GM18507 (cell line): ENCODE measurements around the gene LRIG1.
"Not testable (repeated sequence)": the region's sequence is repeated elsewhere in the genome, so short reads cannot be mapped to it uniquely, and the experiment has no call there.

ENCODE experiments used
- DNase-seq: peaks from one replicate; pipeline ENCODE4 v3.0.0; 2011; ENCODE audit warnings: low read depth; ENCODE audit not compliant: insufficient read length; ENCODE audit errors: extremely low spot score
- FAIRE-seq: peaks from 2 replicates; lab custom pipeline; 2011; peaks lifted over from hg19 to GRCh38; lab: Jason Lieb, UNC

LRIG1 gene

GRCh38 chr3:66430876-66431275 lies 69.9 kb downstream of the LRIG1 start:
- DNase-seq = no peak
- no peak for FAIRE-seq

DNA sequence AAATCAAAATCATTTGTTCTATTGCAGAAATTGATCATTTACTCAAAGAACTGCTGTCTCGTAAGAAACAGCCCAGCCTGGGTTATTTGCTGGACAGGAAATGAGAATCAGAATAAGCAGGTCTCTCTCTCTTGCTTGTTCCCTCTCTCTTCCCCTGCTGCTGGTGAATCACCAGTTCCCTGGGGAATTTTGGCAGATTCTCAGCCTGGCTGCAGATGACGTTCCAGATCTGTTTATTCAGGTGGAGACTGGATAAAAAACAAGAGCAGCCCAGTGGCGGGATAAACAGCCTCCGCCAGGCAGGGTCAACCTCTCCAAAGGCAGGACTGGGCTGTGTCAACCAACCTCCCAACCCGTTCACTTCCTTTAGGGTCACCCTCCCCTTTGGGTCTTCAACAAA lies 72.1 kb downstream of the LRIG1 start:
- DNase-seq = no peak
- FAIRE-seq = no peak

DNA sequence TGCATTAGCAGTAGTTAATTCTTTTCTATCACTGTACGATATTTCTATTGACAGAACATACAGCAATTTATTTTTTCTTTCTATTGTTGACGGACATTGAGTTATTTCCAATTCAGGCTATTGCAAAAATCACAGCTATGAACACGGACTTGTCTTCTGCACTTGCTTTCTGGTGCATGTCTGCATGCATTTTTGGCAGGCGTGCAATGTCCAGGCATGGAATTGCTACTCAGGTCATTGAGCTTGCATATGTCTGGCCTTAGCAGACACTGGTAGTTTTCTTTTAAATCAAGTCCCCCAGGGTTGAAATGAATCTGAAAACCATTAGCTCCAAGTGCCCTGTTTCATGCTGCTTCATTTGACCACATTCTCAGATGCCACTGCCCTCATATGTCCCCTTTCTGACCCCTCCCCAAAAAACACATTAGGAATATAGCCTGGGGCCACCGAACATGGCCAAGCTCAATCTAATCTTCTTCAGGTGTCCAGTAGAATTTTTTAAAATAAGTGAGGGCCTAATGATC lies 72.8 kb downstream of the LRIG1 start:
- no peak for DNase-seq

GRCh38 chr3:66427352-66427751 lies 73.5 kb downstream of the LRIG1 start:
- FAIRE-seq (no peak), DNase-seq (no peak)

More for the DNA sequence above, 72.8 kb downstream of the LRIG1 start:
- no peak for FAIRE-seq

- no peak for FAIRE-seq
These were observed 74.7 kb downstream of the LRIG1 start for GRCh38 chr3:66426135-66426534.

DNA sequence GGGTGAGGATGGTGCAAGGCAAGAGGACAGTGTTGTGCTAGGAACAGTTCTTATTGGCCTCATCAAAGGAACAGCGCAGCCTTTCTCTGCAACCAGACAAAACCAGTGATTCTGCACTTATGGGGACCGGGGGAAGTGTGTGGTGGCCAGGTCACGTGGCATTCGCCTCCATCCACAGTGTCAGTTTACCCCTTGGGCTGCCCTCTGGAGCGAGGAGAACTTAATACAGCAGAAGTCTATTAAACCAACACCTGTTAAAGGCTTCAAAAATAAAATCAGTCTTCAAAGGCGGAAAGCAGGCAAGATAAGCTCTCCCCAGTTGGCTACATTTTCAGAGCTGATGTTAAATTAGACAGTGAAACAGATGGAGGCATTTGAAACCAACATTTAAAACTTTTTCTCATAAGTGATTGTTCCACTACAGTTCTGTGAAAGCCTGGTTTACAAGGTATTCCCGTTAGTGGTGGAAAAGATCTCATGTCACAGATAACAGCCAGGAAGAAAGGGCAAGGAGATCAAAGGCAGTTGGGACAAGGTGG lies 75.2 kb downstream of the LRIG1 start:
- no peak for DNase-seq
- FAIRE-seq = no peak

More at GRCh38 chr3:66426135-66426534, 74.7 kb downstream of the LRIG1 start:
- DNase-seq = no peak

DNA sequence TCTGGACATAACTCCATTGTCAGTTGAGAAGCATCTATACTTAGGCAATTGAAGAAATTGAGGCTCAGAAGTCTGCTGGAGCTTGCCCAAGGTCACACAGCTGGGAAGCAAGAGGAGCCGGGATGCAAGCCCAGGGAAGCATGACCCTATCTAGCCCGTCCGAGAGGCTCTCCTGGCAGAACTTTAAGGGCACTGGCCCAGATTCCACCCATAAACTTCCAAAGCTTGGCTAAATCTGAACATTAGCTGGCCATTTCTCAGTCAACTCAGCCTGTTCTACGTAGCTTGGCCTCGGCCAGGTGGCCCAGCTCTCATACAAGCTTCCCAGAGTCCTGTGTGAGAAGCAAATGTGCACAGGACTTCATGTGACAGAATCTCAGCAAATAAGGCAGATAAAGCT lies 75.8 kb downstream of the LRIG1 start:
- no peak for DNase-seq
- FAIRE-seq = no peak

DNA sequence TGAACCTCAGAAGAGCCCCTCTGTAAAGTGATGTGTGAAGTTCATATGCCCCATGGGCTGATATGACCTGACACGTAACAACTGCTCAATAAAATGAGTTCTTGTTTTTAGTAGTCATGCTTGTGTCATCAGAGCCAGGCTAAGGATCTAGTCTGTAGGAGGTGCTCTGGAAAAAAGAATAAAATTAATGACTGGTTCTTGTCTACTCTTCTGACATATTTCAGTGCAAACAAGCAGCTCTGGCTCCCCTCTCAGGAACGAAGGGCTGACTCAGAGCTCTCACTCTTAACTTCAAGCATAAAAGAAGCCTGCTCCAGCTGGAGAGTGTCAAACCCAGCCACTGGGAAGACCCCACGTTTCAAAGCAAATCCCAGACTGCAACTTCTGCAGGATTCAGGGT lies 77.0 kb downstream of the LRIG1 start:
- no peak for DNase-seq
- FAIRE-seq = no peak

- FAIRE-seq = not testable (repeated sequence)
These were observed 78.9 kb downstream of the LRIG1 start for GRCh38 chr3:66421893-66422292.

GRCh38 chr3:66421144-66421543 lies 79.7 kb downstream of the LRIG1 start:
- DNase-seq, FAIRE-seq: not testable (repeated sequence)

More at GRCh38 chr3:66421893-66422292, 78.9 kb downstream of the LRIG1 start:
- not testable (repeated sequence) for DNase-seq

DNA sequence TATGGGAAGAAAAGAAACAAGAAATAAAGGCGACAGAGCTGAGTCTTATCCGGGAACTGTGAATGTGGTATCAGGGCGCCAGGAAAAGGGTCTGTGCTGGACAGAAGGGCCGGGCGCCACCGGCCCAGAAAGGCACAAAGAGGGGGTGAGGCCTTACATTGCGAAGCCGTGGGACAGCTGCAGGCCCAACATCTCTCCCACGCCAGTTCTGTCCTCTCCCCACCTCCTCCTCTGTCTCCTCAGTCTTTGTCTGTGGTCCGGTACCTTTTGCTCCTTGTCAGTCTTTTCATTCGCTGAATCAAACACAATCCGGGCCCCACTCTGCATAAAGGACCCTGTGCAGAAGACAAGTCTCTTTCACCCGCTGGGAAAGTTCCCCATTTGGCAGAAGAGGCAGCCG lies 81.8 kb downstream of the LRIG1 start:
- DNase-seq = no peak
- no peak for FAIRE-seq

- DNase-seq (no peak), FAIRE-seq (no peak)
These were observed 82.3 kb downstream of the LRIG1 start for GRCh38 chr3:66418475-66418931.

- no peak for DNase-seq
- no peak for FAIRE-seq
These were observed 84.1 kb downstream of the LRIG1 start for GRCh38 chr3:66416556-66417304.

- FAIRE-seq (no peak), DNase-seq (no peak)
These were observed 84.9 kb downstream of the LRIG1 start for GRCh38 chr3:66415867-66416428.

GRCh38 chr3:66414846-66415245 lies 86.0 kb downstream of the LRIG1 start:
- FAIRE-seq (no peak), DNase-seq (no peak)

DNA sequence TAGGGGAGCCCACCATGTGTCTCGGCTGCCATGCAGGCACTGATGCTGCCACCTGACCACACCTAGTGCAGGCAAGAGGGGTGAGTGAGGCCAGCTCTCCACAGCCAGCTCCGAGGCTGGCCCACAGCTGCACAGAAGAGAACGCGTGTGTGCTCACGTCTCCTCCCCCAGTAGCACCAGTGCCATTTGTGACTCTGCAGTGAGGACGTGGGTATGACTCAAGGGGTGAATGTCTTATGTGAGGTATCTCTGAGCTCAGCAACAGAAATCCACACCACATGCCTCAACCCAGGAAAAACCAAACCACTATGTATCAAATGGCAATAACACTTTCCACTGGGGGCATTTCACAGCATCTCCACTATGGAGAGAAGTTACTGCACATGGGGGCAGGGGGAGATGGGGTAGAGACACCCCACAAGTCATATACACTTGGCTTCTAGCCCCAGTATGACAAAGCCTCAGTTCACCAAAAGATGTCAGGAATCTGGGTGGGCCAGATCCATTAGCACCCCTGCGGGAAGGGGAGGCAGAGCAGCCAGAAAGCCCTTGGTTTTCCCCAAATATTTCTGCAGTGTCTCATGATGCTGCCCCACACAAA lies 87.6 kb downstream of the LRIG1 start:
- no peak for DNase-seq
- FAIRE-seq = no peak

- FAIRE-seq = no peak
- DNase-seq = no peak
These were observed 88.6 kb downstream of the LRIG1 start for GRCh38 chr3:66411961-66412887.

- FAIRE-seq (no peak), DNase-seq (no peak)
These were observed 89.3 kb downstream of the LRIG1 start for GRCh38 chr3:66411474-66411873.

DNA sequence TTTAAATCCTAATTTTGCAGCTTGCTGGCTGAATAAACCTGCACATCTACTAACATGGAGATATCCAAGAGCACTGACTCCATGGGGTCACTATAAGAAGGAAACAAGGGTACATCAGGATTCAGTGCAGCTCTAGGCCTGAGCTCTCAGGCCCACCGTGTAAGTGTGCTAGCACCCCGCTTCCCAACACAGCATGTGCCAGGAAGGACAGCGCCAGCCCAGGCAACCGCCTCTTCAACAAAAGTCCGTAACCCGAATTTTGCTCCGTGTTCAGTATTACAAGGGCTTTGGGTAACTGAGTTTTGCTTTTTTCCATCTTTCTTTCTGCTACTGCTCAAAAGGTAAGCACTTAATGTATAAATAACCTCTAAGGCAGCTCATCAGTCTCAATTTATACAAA lies 89.8 kb downstream of the LRIG1 start:
- FAIRE-seq (no peak), DNase-seq (no peak)
